ENCODE results near the gene S100A1.

DNA sequence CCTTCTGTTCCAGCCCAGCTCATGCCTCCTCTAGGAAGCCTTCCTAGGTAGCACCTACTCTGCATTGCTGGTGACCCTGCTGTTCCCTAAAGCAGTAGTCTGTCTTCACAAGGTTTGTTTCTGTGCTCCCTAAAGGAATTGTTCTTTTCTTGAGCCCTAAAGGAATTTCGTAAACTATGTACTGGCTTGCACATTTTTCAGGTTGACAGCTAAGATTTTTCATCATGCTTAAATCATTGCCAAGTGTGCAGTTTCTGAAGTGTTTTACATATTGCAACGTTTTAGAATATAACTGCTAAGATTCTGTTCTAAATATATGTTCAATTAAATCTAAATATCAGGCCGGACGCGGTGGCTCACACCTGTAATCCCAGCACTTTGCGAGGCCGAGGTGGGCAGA is 28.4 kb upstream of the S100A1 start:
- no peak for TF ChIP-seq ELF4 (IDR thresholded peaks at IDR 0.05)
- no peak for TF ChIP-seq FOXM1 (IDR thresholded peaks at IDR 0.05; ENCODE audit: borderline replicate concordance)
- no peak for TF ChIP-seq BHLHE40 (IDR thresholded peaks at IDR 0.05; ENCODE audit: borderline replicate concordance)
- no peak for TF ChIP-seq L3MBTL2 (conservative IDR thresholded peaks at IDR 0.05)
- TF ChIP-seq SP1 (IDR thresholded peaks at IDR 0.05), result no peak
- TF ChIP-seq FOXK2 (IDR thresholded peaks at IDR 0.05), result no peak
- TF ChIP-seq CTBP1 (IDR thresholded peaks at IDR 0.05; ENCODE audit: borderline replicate concordance), result no peak
- TF ChIP-seq SUZ12 (IDR thresholded peaks at IDR 0.05), result no peak
- TF ChIP-seq, protein P1, sequence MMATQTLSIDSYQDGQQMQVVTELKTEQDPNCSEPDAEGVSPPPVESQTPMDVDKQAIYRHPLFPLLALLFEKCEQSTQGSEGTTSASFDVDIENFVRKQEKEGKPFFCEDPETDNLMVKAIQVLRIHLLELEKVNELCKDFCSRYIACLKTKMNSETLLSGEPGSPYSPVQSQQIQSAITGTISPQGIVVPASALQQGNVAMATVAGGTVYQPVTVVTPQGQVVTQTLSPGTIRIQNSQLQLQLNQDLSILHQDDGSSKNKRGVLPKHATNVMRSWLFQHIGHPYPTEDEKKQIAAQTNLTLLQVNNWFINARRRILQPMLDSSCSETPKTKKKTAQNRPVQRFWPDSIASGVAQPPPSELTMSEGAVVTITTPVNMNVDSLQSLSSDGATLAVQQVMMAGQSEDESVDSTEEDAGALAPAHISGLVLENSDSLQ (IDR thresholded peaks at IDR 0.05), result no peak
- TF ChIP-seq TARDBP (IDR thresholded peaks at IDR 0.05), result no peak
- no peak for TF ChIP-seq NFRKB (IDR thresholded peaks at IDR 0.05)
- TF ChIP-seq FOXA1 (IDR thresholded peaks at IDR 0.05), result no peak

All from HEK293T (cell line).